Astrocyte (in vitro differentiated cells and primary cell): ENCODE data around the gene P2RY8. TPM values are rescaled to one million over a fixed set of nuclear protein-coding genes. Genes with fewer than 3 reads are reported as not detected.

ENCODE experiments used
- DNase-seq: peaks from one replicate; pipeline ENCODE4 v3.0.0-alpha.2; 2010; ENCODE audit warnings: low read depth
- FAIRE-seq: peaks from 2 replicates; lab custom pipeline; 2011; peaks lifted over from hg19 to GRCh38; lab: Jason Lieb, UNC
- H2AFZ ChIP-seq: 2 replicates; pipeline ENCODE4 v1.6.0; 2012; ENCODE audit warnings: low read depth, low read length, inconsistent platforms
- H3K27ac ChIP-seq: 2 replicates; pipeline ENCODE4 v1.5.1; 2011; ENCODE audit warnings: low read depth, low read length, inconsistent platforms
- H3K27me3 ChIP-seq: 2 replicates; pipeline ENCODE4 v1.6.0; 2011; ENCODE audit warnings: low read length, inconsistent platforms; ENCODE audit not compliant: insufficient read depth
- H3K36me3 ChIP-seq: 2 replicates; pipeline ENCODE4 v1.5.1; 2011; ENCODE audit warnings: low read length, inconsistent platforms; ENCODE audit not compliant: insufficient read depth
- H3K4me1 ChIP-seq: 2 replicates; pipeline ENCODE4 v1.5.1; 2011; ENCODE audit warnings: low read length, inconsistent platforms; ENCODE audit not compliant: insufficient read depth
- H3K4me2 ChIP-seq: 2 replicates; pipeline ENCODE4 v1.6.0; 2012; ENCODE audit warnings: low read length, inconsistent platforms
- H3K4me3 ChIP-seq: 2 replicates; pipeline ENCODE4 v1.5.1; 2011; ENCODE audit warnings: low read depth, mild to moderate bottlenecking, low read length, inconsistent platforms; ENCODE audit not compliant: insufficient read depth
- H3K79me2 ChIP-seq: 2 replicates; pipeline ENCODE4 v1.6.0; 2012; ENCODE audit warnings: mild to moderate bottlenecking, low read length, inconsistent platforms; ENCODE audit not compliant: insufficient read depth
- H3K9ac ChIP-seq: 2 replicates; pipeline ENCODE4 v1.6.0; 2012; ENCODE audit warnings: mild to moderate bottlenecking, low read length, inconsistent platforms
- H3K9me3 ChIP-seq: 2 replicates; pipeline ENCODE4 v1.5.1; 2012; ENCODE audit warnings: low read depth, mild to moderate bottlenecking, low read length, inconsistent platforms; ENCODE audit not compliant: insufficient read depth
- H4K20me1 ChIP-seq: 2 replicates; pipeline ENCODE4 v1.6.0; 2012; ENCODE audit warnings: low read length, inconsistent platforms; ENCODE audit not compliant: insufficient read depth
- H3K27ac Mint-ChIP-seq: one replicate; pipeline ENCODE4 v1.8.0; 2021; ENCODE audit warnings: mild to moderate bottlenecking, mixed read lengths; ENCODE audit not compliant: unreplicated experiment
- H3K27me3 Mint-ChIP-seq: one replicate; pipeline ENCODE4 v1.8.0; 2021; ENCODE audit warnings: low read depth, mixed read lengths; ENCODE audit not compliant: unreplicated experiment
- H3K36me3 Mint-ChIP-seq: one replicate; pipeline ENCODE4 v1.8.0; 2021; ENCODE audit warnings: low read depth, mixed read lengths; ENCODE audit not compliant: unreplicated experiment
- H3K4me1 Mint-ChIP-seq: one replicate; pipeline ENCODE4 v1.8.0; 2021; ENCODE audit warnings: low read depth, mixed read lengths; ENCODE audit not compliant: unreplicated experiment
- H3K4me3 Mint-ChIP-seq: one replicate; pipeline ENCODE4 v1.8.0; 2021; ENCODE audit warnings: mild to moderate bottlenecking, moderate library complexity, mixed read lengths; ENCODE audit not compliant: unreplicated experiment
- H3K9me3 Mint-ChIP-seq: one replicate; pipeline ENCODE4 v1.8.0; 2021; ENCODE audit warnings: mild to moderate bottlenecking, mixed read lengths; ENCODE audit not compliant: unreplicated experiment
- EZH2 ChIP-seq: IDR thresholded peaks from 2 replicates; pipeline ENCODE4 v1.6.1; 2012; ENCODE audit warnings: mild to moderate bottlenecking, low read length, inconsistent platforms; ENCODE audit not compliant: insufficient read depth
- total RNA-seq: library from RNA; stranded (reverse); gene quantifications from 2 replicates; pipeline ENCODE4 v1.2.1, GENCODE V29; 2021
- TF ChIP-seq, protein P1 (sequence below): IDR thresholded peaks from 2 replicates; pipeline ENCODE4 v1.5.1; 2011; ENCODE audit warnings: low read depth, mild to moderate bottlenecking, inconsistent platforms, low read length, moderate library complexity; ENCODE audit not compliant: insufficient read depth

The P2RY8 gene
- total RNA-seq, 1 donor from 2014 or later = not detected

DNA sequence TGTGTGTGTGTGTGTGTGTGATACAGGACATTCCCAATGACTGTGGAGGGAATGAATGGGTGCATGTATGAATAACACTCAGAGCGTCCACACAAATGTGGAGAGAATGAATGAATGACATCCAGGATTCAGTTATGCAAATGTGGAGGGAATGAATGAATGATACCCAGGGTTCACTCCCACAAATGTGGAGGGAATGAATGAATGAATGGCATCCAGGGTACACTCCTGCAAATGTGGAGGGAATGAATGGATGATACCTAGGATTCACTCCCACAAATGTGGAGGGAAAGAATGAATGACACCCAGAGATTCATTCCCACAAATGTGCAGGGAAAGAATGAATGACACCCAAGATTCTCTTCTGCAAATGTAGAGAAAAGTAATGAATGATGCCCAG is 48.2 kb downstream of the P2RY8 start:
- DNase-seq (no peak), FAIRE-seq (no peak)
- Mint-ChIP-seq H3K9me3 (peaks cover 21% of the 10 kb centered on the region), H3K4me1 (no peaks in the 10 kb centered on the region), H3K36me3 (peaks cover 3% of the 10 kb centered on the region), H3K27ac (no peak overlapping the region), H3K27me3 (no peaks in the 10 kb centered on the region), H3K4me3 (no peak overlapping the region)
- Histone ChIP-seq H3K79me2 (no peaks in the 10 kb centered on the region), H3K4me1 (no peaks in the 10 kb centered on the region), H3K27me3 (no peaks in the 10 kb centered on the region), H3K9me3 (no peaks in the 10 kb centered on the region), H3K9ac (no peak overlapping the region), H3K4me2 (no peak overlapping the region), H4K20me1 (no peaks in the 10 kb centered on the region), H3K36me3 (no peaks in the 10 kb centered on the region), H2AFZ (no peak overlapping the region), H3K27ac (no peak overlapping the region), H3K4me3 (no peak overlapping the region)
- no peak for TF ChIP-seq EZH2
- TF ChIP-seq, protein P1, sequence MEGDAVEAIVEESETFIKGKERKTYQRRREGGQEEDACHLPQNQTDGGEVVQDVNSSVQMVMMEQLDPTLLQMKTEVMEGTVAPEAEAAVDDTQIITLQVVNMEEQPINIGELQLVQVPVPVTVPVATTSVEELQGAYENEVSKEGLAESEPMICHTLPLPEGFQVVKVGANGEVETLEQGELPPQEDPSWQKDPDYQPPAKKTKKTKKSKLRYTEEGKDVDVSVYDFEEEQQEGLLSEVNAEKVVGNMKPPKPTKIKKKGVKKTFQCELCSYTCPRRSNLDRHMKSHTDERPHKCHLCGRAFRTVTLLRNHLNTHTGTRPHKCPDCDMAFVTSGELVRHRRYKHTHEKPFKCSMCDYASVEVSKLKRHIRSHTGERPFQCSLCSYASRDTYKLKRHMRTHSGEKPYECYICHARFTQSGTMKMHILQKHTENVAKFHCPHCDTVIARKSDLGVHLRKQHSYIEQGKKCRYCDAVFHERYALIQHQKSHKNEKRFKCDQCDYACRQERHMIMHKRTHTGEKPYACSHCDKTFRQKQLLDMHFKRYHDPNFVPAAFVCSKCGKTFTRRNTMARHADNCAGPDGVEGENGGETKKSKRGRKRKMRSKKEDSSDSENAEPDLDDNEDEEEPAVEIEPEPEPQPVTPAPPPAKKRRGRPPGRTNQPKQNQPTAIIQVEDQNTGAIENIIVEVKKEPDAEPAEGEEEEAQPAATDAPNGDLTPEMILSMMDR = no peak

DNA sequence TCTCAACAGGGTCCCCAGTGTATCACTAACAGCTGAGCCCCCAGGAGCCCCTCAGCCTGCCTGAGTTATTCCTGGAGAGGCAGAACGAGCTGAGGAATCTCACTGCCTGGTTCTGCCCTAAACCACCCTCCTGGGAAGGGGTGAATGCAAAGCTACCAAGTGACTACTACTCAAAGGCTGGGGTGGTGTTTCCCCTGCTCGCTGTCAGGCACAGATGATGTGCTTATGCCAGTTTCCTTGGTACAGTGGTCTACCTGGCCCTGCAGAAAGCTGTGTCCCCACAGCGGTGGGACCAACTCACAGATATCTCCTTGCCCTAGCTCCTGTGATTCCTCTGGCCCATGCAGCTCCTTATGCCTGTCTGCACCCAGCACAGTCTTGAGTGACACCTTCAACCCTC is 48.8 kb downstream of the P2RY8 start:
- H3K4me3 Mint-ChIP-seq = no peak overlapping the region
- no peak overlapping the region for H3K9ac ChIP-seq
- H2AFZ ChIP-seq = no peak overlapping the region
- FAIRE-seq (no peak), DNase-seq (no peak)
- H3K36me3 ChIP-seq = no peaks in the 10 kb centered on the region
- no peaks in the 10 kb centered on the region for H3K9me3 ChIP-seq
- H3K9me3 Mint-ChIP-seq = peaks cover 21% of the 10 kb centered on the region
- H3K4me1 Mint-ChIP-seq = no peaks in the 10 kb centered on the region
- peaks cover 3% of the 10 kb centered on the region for H3K36me3 Mint-ChIP-seq
- no peak overlapping the region for H3K27ac ChIP-seq
- H4K20me1 ChIP-seq = no peaks in the 10 kb centered on the region
- no peaks in the 10 kb centered on the region for H3K79me2 ChIP-seq
- H3K4me1 ChIP-seq = no peaks in the 10 kb centered on the region
- H3K27ac Mint-ChIP-seq = no peak overlapping the region
- no peak overlapping the region for H3K4me3 ChIP-seq
- H3K27me3 Mint-ChIP-seq = no peaks in the 10 kb centered on the region
- H3K27me3 ChIP-seq = no peaks in the 10 kb centered on the region
- TF ChIP-seq, protein P1 = no peak
- no peak for TF ChIP-seq EZH2
- H3K4me2 ChIP-seq = no peak overlapping the region

DNA sequence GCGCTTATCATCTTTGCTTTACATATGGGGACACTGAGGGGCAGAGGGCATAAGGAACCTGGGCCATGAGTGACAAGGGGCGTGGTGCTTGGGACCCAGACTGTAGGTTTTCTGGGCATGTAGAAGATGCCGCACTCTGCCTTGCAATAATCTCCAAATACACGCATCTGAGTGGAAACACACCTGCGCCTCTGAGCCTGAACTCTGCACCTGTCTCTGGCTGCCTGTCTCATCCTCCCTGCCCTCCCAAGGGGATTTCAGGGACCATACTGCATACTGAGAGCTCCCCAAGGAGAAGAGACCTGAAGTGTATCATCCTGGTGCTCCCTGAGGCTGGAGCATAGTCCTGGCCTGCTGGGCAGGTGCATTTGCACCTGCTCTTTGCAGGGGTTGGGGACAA is 49.6 kb downstream of the P2RY8 start:
- H3K36me3 Mint-ChIP-seq = peaks cover 3% of the 10 kb centered on the region
- H3K4me3 Mint-ChIP-seq = no peak overlapping the region
- no peaks in the 10 kb centered on the region for H3K27me3 Mint-ChIP-seq
- H3K79me2 ChIP-seq = no peaks in the 10 kb centered on the region
- no peaks in the 10 kb centered on the region for H3K36me3 ChIP-seq
- no peak overlapping the region for H3K27ac Mint-ChIP-seq
- no peak overlapping the region for H3K4me2 ChIP-seq
- H3K27me3 ChIP-seq = no peaks in the 10 kb centered on the region
- FAIRE-seq (no peak), DNase-seq (no peak)
- no peak overlapping the region for H2AFZ ChIP-seq
- no peak overlapping the region for H3K9ac ChIP-seq
- no peak overlapping the region for H3K4me3 ChIP-seq
- no peaks in the 10 kb centered on the region for H3K9me3 ChIP-seq
- TF ChIP-seq EZH2 = no peak
- TF ChIP-seq, protein P1 = no peak
- no peak overlapping the region for H3K27ac ChIP-seq
- no peaks in the 10 kb centered on the region for H3K4me1 Mint-ChIP-seq
- H3K4me1 ChIP-seq = no peaks in the 10 kb centered on the region
- peaks cover 21% of the 10 kb centered on the region for H3K9me3 Mint-ChIP-seq
- H4K20me1 ChIP-seq = no peaks in the 10 kb centered on the region
